GM21423 (cell line): ENCODE results near the gene MAP2K2.
"Not testable (repeated sequence)": the region's sequence is repeated elsewhere in the genome, so short reads cannot be mapped to it uniquely, and the experiment has no call there.

Experiments
- ATAC-seq: cut with Tn5 transposase; IDR thresholded peaks from one replicate; pipeline ENCODE4 v1.9.1; 2021; ENCODE audit warnings: mild to moderate bottlenecking, moderate library complexity; ENCODE audit not compliant: unreplicated experiment

MAP2K2 gene

DNA sequence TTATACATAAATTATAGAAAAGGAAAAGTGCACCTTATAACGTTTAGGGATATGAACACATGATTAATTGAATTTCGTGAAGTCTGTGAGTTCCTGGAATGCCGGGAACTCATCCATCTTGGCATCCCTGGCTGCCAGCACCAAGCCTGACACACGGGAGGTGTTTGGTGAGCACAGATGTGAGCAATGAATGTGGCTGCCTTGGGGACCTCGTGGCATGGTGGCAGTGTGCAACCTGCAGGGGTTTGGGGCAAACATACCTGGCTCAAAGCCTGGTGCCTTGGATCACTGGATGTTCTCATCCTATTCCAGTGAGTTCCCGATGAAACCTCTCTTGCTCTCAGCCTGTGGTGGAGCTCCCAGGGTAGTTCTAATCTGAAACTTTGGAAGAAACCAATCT is 10.4 kb upstream of the MAP2K2 start:
- ATAC-seq, result no peak

DNA sequence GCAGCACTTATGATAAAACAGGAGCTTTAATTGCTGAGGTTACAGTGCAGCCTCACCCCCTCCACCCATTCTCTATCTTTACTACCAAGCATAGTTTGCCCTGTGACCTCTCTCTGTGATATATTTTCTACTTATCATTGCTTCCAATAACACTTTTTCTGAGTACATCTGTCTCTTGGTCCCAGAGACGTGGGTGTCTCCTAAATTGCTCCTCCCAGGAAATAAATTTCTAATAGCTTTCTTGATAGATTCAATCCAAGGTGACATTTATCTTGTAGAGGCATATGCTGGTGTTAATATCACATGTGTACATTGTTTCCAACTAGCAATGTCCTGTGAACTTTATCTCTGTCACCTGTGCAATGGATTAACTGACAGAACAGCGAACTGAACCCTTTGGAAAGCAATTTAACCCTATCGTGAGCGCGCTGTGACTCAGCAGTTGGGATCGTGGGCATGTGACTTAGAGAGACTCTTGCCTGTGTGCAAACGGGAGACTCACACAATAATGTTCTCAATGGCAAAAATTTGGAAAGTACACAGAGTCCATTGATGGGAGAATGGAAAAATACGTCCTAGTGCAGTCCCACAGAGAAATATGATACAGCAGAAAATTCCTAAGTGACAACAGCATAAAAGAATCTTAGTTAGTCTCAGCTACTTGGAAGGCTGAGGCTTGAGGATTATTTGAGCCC is 7.0 kb upstream of the MAP2K2 start:
- no peak for ATAC-seq

DNA sequence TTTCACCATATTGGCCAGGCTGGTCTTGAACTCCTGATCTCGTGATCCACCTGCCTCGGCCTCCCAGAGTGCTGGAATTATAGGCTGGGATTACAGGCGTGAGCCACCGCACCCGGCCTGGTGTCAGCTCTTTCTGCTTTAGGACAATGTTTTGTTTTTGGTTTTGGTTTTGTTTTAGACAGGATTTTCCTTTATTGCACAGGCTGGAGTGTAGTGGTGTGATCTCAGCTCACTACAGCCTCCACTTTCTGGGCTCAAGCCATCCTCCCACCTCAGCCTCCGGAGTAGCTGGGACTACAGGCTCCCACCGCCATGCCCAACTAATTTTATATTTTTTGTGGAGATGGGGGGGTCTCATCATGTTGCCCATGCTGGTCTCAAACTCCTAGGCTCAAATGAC is 5.1 kb upstream of the MAP2K2 start:
- not testable (repeated sequence) for ATAC-seq

DNA sequence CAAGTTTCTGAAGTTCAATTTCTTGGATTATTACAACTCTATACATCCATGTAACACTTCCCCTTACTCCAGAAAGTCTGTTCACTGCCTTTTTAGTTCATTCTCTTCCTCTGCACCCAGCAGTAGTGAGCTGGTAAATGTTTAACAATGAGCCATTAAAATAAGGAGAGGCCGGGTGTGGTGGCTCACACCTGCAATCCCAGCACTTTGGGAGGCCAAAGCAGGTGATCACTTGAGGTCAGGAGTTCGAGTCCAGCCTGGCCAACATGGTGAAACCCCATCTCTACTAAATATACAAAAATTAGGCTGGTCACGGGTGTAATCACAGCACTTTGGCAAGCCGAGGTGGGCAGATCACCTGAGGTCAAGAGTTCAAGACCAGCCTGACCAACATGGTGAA is 3.4 kb upstream of the MAP2K2 start:
- ATAC-seq, result not testable (repeated sequence)

DNA sequence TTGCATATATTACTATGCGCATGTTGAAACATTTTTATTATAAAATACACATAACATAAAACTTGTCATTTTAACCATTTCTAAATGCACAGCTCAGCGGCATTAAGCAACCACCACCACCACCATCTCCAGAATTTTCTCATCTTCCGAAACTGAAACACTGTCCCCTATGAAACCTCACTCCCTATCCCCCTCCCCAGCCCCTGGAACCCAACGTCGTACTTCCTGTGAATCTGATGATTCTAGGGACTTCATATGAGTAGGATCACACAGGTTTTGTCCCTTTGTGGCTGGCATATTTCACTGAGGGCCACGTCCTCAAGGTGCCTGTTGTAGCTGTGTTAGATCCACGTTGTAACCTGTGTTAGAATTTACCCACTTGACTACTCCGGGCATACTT is 716 bp upstream of the MAP2K2 start:
- ATAC-seq, result no peak

DNA sequence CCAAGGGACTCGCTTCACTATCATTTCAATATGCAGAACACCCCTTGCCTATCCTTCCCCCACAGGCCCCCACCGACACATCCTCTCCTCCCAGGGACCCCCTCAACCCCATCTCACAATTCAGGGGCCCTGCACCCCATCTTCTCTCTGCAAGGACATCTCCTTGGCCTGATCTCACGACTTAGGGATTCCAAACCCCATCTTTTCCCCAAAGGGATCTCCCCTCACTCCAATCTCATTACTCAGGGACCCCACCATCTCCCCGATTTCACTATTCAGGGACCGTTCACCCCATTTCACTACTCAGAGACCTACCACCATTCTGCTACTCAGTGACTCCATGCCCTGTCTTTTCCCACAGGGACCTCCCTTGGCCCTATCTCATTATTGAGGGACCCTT is 1.4 kb downstream of the MAP2K2 start:
- ATAC-seq, result no peak

DNA sequence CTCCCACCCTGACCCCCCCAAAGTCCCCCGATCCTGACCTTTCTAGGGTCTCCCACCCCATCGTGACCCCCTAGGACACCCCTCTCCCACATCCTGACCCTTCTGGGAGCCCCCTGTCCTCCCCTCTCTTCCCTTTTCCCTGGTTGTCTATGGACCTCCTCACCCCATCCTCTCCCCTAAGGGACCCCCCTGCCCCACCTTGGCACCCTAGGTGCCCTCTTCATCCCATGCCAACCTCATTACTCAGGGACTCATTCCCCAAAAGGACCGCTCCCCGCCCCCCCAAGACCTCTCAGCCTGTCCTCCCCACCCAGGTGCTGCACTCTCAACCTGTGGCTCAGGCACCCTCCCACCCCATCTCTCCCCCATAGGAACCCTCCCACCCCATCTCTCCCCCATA is 2.1 kb downstream of the MAP2K2 start:
- no peak for ATAC-seq

DNA sequence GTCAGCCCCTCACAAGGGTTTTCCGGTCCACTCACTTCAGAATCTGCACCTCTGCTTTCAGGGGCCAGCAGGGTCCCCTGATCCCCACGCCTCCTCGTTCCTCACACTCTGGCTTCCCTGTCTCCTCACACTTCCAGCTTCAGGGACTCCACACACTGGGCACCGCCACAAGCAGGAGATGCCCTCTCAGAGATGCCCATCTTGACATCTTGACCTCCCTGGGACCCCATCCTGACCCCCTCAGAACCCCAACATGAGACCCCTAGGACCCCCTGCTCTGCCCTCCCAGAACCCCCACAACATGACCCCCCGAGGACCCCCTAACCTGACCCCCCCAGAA is 2.7 kb downstream of the MAP2K2 start:
- ATAC-seq, result no peak

DNA sequence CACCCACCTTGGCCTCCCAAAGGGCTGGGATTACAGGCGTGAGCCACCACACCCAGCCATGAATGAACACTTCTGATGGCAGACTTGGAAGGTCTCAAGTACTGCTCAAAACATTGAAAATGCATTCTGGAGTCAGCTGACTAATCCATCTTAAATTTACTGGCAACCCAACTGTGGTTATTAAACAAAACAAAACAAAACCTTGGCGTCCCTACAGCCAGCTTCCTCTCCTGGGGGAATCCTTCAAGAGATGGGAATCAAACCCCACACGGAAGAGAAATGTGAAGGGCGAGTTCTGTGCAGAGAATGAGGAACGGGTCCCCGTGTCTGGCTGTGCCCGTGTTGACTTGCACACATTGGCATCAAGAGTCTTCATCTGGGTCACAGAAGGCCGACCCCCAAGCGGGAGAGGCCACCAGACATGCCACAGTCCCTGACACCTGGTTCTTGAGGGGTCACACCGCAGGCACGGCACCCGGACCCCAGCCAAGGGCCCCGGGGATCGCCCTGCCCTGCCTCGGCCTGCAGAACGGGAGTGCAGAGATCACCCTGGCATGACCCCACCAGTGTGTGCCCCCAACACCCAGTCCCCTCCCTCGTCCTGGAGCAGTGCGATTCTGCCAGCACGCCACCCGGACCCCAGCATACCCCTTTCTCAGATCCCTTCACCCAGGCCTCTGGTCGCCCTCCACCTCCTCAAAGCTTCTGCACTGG is 3.2 kb downstream of the MAP2K2 start:
- ATAC-seq, result no peak

DNA sequence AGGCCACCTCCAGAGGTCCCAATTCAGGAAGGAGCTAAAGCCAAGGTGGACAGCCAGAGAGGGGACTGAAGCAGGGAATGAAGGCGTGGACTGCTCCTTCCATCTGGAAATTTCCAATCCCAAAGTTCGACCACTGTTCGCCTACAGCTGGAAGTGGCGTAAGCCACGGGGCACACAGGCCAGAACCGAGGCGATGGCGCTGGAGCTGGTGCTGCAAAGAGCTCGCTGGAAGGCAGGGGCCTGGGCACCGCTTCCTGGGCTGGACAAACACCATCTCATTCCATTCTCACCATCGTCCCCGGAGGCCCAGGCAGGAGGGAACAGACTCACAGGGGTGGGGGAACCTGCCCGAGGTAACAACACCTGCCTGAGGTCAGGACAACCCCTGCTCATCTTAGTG is 4.2 kb downstream of the MAP2K2 start:
- no peak for ATAC-seq

DNA sequence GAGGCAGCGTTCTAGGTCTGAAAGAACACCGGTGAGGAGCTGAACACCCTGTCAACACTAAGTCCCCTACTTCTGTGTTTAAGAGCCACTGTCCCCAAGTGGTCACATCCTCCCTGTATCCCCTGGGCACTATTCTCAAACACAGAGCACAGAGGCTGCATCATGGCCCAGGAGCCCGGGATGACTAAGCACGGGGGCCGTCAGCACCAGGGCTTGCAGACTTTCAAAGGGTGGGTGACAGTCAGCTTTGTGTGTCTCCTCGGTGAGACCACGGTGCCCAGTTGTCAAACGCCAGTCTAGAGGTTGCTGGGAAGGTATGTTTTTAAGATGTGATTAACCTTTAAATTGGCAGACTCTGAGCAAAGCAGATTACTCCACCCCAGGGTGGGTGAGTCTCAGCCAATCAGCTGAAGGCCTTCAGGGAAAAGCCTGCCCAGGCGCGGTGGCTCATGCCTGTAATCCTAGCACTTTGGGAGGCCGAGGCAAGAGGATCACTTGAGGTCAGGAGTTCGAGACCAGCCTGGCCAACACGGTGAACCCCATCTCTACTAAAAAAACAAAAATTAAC is 8.0 kb downstream of the MAP2K2 start:
- no peak for ATAC-seq

DNA sequence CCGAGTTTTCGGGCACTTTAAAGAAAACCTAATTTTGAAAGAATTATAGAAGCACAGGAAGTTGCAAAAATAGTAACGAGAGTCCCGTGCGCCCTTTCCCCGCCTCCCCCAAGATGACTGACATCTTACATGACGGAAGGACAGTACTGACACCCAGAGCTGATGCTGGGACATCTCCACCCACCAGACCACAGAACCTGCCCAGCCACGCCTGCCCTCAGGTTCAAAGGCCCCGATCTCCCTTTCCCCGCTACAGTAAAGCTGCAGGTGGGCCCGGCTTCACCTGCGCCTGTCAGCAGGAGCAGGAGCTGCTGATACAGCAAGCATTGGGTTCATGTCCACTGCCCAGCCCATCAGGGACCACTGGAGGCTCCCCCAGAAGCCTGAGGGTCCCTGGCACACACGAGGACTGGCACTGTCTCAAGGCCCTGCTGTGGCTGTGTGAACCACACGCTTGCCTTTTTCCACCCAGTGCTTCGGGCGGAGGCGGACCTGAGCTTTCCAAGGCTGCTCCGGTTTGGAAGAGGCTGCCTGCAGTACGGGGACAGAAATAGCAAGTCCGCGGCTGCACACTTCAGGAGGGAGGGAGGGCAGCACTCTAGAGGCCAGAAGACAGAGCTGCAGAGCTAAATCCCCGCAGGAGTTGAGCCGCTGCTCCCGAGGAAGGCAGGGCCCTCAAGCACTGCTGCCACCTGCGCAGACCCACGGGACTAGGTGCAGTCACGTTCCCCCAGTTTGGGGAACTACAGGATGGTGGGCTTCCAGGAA is 8.7 kb downstream of the MAP2K2 start:
- peak; percentile 74 for ATAC-seq

DNA sequence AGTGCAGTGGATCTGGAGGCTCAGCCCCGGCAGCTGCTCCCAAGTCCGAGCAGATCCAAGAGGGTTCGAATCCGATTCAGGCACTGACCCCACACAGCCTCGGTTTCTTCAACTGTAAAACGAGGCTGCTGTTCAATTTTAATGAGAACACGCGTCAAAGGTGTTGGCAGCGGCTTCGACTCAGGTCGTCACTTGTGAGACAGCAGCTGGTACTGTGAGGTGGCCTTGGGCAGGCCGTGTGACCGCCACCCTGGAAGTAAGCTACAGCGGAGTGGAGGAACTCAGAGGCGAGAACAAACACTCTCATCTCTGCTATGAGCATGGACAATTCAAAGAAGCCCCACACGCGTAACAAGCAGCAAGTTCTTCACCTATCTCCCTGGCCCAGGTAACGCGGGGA is 9.7 kb downstream of the MAP2K2 start:
- no peak for ATAC-seq

DNA sequence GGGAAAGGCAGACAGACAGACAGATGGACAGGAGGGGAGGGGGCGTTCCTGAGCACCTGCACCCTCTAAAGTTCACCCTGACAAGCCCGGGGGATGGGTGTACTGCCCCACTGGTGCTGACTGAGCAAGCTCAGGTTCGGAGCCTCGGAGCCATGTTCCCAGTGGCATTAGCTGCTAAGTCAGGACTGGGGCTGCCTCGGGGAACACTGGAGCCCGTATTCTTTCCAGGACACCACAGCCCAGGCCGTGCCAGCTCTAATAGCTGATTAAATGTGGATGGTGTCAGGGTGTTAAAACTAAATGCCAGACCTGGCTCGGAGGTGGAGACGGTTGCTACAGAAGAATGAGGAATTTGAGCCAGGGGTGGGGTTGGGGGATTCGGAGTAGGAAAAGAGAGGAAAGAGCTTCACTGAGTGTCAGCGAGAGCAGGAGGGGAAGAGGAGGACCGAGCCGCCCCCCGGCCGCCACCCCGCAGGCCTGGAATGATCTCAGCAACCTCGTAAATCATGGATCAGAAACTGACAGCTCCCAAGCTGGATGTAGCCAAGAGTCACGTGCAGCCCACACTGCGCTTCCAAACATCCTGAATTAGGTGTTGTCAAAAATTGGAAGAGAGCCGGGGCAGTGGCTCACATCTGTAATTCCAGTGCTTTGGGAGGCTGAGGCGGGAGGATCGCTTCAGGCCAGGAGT is 10.4 kb downstream of the MAP2K2 start:
- ATAC-seq, result no peak

DNA sequence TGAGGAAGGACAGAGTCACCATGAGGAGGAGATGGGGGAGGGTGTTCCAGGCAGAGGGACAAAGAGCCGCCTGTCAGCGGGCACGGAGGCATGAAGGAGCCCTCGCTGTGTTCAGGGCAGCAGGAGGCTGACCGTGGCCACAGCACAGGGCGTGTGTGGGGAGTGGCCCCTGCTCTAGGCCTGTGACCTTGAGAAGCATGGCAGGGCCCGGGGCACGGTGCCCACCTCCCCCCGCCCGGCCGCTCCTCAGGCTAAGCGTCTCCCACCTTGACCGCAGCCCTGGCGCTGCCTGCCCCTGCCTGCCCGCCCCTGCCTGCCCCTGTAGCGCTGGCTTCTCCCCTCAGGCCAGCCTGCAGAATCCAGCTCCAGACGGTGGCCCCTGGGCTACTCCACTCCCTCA is 11.6 kb downstream of the MAP2K2 start:
- no peak for ATAC-seq

DNA sequence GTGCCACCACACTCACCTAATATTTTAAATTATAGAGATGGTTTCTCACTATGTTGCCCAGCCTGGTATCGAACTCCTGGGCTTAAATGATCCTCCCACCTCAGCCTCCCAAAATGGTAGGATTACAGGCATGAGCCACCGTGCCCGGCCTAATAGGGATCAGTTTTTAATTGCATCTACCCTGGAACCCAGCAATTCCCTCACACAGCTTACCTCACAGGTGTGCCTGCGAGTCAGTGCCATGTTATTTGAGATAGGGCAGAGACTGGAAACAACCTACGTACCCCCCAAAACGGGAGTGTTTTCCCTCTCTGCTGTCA is 14.3 kb downstream of the MAP2K2 start:
- ATAC-seq, result no peak

DNA sequence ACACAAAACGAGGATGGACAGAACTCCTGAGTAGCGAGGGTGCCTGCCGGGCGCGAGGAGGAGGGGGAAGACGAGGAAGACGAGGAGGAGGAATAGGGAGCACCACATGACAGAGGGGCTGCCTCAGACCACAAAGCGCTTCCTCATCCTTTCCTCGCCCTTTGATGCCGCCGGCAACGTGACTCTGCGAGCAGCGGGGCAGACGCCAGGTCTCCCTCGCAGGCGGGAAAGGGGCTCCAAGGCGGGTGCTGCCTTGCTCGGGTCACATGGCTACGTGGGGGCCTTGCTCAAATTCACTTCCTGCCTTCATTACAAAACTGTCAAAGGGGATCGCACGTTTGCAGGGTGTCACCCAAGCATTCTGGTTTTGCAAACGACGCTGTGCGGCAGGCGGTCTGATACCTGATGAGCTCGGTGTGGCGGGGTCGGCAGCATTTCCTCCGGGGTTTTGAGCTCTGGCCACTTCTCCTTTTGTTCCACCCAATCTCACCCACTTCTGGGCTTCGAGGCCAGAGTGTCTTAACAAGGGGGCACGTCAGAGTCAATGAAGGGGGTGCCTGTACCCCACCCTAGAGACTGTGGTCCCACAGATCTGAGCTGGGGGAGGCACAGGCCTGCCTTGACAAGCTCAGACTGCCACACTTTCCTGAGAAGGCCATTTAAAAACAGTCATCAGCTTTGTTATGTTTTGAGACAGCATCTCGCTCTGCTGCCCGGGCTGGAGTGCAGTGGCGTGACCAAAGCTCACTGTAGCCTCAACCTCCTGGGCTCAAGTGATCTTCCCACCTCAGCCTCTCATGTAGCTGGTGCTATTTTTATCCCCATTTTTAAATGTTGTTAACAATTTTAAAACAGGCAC is 14.9 kb downstream of the MAP2K2 start:
- ATAC-seq, result peak; percentile 67

DNA sequence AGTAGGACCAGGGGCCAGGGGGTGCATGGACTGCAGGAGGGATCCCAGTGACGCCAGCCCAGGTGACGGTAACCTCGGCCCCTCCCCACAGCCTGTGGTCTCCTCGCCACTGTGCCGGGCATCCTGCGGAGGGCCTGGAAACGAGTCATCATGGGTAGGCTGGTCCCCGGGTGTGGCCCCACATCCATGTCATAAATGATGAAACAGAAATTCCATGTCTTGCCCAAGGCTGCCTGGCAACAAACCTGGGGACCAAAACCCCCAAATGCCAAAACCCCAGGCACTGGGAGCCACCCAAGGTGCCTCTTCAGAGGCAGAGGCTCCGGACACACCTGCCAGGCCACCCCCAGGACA is 20.9 kb downstream of the MAP2K2 start:
- no peak for ATAC-seq

DNA sequence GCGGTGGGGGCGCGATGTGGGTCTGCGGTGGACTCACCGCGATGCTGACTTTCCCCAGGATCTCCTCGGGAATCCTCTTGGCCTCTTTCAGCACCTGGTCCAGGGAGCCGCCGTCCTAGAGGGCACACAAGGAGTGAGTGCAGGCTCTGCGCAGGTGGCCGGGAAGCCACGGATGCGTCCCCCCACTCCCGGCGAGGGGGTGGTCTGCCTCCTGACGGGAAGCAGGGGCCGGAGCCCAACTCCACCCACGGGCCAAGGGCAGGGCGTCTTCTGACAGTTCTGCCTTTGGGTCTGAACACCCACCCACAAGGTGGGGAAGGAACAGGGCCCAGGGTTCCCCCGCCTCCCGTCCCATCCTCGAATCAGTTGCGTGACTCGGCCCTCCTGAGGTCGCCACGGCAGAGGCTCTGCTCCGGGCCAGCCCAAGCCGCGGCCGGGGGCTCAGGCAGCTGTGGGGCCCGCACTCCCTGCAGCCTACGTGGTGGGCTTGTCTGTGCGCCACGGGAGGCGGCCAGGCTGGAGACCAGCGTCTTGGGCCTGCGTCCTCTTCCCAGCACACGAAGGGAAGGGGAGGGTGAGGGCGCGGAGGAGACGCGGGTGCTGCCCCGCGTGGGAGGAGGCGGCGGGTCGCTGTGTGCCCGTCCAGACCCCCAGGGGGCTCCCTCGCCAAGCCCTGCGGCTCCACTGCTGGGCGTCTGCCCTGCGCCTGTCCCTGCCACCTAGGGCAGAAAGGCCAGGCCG is 21.4 kb downstream of the MAP2K2 start:
- ATAC-seq, result no peak

DNA sequence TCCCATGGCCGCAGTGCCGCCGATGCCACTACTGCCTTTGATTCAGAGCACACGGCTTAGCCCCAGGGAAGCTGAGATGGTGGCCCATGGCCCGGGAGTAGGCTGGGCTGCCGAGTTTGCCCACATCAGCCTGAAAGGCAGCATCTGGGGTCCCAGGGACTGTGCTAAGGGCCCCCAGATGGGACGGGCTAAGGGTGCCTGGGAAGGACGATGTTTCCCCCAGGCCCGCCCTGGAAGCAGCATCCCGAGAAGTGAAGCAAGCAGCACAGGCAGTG is 22.5 kb downstream of the MAP2K2 start:
- no peak for ATAC-seq
